Kidney capillary endothelial cell (primary cell): Measurements from ENCODE around the gene PIP4K2A.
"Not testable (repeated sequence)": the region's sequence is repeated elsewhere in the genome, so short reads cannot be mapped to it uniquely, and the experiment has no call there.

Experiments used
- DNase-seq: peaks from one replicate; pipeline ENCODE4 v3.0.0-alpha.2; 2018; ENCODE audit warnings: low spot score

PIP4K2A gene

DNA sequence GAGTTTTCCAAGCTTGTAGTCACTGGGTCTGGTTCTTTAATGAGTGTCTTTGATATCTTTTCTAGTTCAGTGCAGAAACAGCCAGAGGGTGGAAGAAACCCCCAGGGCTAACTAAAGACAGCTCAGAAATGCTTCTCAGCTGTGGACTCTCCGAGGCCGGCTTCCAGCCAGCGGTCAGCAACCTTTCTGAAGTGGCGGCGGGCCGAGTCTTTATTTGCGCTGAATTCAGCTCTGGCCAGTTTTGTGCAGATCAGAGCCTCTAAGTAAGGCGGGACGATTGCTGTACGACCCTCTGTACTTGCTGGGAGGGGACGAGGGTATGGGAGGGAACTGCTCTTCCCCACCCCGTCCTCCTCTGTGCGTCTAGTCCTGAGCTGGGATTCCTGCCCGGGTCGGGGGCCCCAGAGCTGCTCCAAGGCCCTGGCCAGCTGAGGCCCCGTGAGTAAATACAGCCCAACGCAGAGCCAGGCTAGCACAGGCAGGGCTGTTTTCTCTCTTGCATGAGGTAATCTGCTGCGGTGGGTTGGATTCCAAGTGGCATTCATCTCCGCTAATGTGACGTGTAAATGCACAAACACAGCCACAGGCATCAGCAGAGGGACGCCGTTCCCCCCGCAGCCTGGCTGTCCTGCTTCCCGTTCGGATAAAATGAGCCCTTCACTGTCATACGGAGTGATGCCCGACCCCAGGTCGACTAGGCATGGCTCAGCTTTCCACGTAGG, 159.8 kb downstream of the PIP4K2A start:
- DNase-seq: no peak

DNA sequence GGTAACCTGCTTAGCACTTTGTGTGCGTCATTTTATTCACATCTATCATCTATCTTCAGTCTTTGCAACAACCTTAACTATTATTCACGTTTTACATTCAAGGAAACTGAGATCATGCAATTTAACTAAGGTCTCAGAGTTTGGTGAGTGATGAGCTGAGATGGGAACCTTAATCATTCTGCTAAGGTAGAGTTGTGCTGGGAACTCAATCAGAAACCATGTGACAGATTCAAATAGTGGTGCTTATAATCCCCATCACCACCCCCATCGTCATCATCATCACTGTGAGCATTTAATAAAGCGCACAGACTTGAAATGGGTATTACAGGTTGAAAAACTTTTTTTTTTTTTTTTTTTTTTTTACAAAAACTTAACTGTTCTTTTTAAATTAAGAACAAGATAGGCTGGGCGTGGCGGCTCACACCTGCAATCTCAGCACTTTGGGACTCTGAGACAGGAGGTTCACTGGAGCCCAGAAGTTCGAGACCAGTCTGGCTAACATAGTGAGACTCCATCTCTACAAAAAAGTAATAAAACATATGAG, 160.9 kb downstream of the PIP4K2A start:
- no peak for DNase-seq

DNA sequence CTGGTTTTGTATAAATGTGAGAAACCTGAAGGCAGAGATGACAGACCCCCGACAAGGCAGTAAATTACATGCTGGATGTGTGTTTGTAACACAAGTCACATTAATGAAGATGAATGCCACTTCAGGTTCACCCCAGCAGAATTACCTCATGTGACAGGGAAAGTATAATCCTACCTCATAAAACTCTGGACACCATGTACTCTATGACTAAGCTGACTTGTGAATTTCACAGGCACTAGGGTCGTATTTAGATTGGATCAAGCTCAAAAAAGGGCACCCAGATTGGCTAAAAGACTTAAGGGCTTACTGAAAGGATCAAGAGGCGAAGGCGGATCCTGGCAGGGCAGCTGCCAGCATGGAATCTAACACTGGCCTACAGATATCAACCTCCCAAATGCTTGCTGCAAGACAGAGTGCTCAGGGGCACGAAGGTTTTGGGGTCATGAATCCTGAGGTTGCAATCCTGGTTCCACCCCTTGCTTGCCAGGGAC, 161.4 kb downstream of the PIP4K2A start:
- DNase-seq: no peak

DNA sequence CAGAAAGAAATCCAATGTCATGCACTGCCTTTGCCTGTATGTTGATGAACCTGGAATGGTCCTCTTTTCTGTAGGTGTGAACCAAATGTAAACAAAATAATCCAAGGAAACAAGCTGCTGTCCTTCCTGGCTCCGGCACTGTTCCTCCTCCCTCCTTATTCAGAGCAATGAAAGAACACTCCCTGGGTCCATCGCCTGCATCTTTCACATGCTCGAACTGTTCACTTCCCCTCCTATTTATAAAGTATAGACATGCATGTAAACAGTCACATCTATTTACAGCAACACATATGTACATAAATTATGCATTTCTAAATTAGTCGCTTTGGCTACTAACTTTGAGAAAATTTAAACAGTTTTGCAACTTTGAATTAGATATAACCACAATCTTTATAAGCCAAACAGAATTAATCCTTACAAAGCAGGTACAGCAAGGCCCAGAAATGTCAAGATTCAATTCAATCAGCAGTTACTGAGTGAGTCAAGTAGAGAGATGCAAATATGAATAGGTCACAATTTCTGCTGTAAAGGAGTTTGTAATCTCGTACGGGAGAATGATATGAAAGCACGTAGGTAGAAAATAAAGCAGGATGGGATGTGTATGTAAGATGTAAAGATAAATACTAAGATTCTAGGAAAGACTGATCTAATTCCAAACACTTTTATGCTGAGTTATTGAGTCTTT, 162.6 kb downstream of the PIP4K2A start:
- no peak for DNase-seq

DNA sequence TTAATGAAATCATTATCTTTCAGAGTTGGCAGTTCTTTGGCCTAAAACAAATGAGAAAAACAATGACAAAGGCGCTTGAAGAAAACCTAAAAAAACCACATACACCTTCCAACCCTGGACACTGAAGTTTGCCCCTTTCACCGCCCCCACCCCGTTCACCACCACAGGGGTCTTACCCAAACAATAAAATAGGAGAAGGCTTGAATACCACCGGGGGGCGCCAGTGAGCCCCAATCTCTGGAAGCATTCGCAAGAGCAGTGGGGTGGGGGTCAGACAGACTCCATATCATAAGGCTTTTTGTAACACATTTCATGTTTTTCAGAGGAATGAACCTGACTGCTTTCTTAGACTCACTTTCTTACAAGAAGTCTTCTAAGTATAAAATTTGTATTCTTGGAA, 163.6 kb downstream of the PIP4K2A start:
- DNase-seq: peak; percentile 30

DNA sequence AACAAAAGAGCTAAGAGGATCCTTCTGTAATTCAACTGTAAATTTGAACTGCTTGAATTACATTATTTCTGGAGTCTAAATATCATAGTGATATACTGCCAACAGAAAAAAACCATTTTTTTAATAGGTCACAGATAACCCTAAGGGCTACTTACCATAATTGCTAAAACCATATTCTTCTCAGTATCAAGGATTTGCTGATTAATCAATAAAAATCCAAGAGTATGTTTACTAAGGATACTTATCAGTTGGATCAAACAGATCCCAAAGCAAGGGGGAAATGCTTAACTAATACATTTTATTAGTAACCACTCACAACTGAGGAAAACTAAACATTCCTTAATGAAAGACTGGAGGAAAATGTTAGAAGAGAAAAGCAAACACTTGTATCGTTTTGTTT, 166.0 kb downstream of the PIP4K2A start:
- no peak for DNase-seq

DNA sequence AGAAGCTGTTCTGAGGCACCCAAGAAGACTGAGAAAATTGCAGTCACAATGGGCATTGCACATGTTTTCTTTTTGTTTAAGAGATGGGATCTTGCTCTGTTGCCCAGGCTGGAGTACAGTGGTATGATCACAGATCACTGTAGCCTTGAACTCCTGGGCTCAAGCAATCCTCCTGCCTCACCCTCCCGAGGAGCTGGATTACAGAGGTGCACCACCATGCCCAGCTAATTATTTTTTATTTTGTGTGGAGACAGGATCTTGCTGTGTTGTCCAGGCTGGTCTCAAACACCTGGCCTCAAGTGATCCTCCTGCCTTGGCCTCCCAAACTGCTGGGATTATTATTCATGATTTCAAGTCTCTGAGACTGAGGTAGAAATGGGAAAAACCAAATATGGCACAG, 168.7 kb downstream of the PIP4K2A start:
- no peak for DNase-seq

DNA sequence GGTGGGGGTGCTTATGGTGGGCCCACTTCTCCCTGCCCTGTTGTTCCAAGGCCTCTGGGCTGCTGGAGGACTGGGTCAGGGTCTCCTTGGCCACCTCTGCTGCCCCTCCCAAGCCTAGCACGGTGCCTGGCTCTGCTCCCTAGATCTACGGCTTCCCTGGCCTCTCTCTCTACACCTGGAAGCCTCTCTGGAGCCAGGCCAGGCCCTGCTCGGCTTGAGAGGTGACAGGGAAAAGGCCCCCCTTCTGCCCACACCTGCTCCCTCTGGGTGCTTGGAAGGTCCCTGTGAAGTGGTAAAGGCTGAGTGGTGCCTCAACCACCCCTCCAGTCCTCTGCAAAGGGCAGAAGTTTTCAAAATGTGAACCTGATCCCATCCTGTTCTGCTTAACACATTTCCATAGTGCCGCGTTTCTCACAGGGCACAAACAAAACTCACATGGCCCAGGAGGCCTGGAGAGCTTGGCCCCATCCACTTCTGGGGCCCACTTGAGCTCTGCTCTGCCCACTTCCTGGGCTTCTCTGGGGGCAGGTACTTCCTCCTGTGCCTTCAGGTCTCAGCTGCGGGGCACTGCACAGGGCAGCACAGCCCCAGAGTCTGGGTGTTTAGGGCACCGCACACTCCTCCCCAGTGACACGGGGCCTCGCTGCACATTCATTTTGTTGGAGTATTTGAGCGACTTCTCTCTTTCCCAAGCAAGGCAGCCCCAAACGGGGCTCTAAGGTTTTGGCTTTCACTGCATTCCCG, 169.9 kb downstream of the PIP4K2A start:
- no peak for DNase-seq

DNA sequence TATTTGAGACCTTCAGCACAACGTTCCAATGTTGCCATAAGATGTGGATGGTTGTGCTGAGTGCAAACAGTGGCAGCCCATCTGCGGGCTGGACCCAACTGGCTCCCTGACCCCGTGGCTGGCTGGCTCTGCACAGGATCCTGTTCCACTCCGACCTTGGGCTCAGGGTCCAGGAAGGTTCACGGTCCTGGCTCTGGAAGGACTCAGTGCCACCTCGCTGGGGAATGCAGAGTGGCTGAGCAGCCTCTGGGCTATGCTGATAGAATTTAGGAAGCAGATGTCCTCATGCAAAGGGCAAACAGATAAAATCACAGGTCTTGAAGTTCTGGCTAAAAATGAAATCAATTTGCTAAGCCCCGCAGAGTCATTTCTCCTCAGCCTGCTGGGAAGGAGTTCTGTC, 171.6 kb downstream of the PIP4K2A start:
- no peak for DNase-seq

DNA sequence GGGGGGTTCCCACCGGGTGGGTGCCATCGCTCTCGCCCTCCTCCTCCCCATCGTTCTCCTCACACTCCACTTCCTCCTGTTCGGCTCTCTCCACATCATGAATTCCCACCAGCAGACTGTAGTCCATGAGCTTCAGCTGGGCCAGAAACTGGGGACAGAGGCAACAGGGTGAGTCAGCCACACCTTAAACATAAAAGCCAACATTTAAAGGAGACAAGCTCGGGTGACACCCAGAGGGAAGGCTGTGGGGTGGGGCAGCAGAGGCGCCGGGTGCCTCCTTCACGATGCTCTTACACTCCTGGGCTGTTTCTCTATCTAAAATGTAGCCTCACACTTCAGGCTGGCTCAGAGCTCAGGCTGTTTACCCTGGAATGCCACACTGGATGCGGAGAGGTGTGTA, 172.5 kb downstream of the PIP4K2A start:
- DNase-seq: no peak

DNA sequence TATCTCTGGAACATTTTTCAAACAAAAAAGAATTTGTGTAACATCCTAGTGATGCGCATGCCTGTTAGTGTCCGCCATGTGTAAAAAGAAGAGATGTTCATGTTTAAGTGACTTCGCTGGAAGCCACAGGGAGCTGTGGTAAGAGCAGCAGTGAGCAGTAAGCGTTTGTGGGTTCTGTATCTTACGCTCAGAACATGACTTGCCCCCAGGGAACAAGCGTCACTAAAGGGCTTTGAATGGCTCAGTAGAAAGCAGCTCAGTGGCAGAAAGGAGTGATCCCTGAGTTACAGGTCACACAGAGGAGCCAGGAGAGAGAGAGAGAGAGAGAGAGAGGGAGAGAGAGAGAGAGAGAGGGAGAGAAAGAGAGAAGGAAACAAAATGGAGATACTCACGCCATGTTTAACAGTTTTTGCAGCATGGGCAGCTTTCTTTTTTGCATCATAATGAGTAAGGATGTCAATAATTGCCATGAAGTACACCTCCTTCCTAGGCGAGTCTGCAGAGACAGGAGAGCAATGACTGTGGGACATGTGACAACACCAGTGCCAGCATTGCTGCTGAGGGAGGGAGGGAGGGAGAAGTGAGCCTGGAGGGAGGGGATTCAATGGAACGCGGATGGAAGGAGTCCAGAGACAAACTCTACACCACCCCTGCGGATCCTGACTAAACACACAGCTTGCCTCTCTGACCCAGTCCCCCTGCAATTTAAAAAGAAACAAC, 174.6 kb downstream of the PIP4K2A start:
- no peak for DNase-seq

DNA sequence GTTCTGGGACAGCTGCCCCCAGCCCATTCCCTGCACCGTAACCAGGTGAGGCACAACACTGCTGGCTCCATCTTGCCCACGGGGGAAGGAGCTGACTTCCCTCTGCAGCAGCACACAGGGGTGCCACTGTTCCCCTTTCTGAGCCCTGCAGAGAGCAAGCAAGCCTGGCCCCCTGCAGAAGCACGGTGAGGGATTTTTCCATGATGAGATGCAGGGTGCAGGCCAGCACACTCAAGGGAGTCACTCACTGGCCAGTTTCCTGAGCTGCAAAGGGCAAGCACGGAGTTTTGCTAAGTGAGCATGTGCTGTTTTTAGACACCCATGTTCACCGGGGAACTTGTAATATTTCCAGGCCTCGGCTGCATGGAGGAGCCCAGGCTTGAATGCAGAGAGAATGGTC, 176.6 kb downstream of the PIP4K2A start:
- DNase-seq: no peak

DNA sequence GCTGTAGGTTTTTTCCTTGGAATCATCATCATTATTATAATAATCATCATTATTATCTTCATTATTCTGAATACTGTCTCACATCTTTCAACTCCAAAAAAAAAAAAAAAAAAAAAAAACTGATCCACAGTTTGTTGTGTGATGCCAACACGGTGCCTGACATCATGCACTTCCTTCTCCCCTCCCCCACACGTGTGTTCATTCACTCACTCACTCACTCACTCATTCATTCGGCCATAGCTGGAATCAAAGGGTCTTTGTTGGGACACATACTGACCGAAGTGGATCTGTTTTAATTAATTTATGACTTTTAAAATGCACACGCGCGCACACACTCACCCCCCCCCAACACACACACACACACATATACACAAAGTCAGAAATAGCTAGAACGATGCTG, 177.8 kb downstream of the PIP4K2A start:
- DNase-seq: no peak

DNA sequence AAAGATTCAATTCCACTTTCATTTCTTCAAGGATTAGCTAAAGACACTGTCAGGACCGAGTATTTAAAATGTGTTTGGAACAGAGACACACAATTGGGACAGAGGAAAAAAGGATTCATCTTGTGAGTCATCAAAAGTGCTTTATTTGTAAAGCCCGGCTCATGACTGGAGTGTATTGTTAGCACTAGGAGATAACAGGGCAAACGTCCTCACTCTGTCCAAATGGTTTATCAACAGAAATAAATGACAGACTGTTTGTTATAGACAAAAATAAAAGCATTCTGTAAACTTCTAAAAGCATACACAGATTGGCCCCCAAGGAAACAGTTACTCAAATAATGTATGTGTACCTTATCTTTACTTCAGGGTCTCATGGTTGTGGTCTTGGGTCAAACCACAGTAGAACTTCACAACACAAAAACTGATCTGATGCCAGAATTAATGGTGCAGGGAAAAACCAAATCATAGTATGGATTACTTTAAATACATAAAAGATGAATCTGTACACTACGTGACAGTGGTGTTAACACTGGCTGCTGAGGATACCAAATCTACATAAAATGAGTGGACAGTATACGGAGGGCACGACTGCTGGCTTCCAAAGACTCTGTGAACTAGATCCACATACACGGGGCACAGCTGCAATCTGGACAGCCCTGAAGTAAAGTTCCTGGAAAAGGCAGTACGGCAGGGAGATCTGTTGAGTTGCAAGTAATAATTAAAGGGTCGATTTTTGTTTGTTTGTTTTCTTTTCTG, 179.4 kb downstream of the PIP4K2A start:
- no peak for DNase-seq

DNA sequence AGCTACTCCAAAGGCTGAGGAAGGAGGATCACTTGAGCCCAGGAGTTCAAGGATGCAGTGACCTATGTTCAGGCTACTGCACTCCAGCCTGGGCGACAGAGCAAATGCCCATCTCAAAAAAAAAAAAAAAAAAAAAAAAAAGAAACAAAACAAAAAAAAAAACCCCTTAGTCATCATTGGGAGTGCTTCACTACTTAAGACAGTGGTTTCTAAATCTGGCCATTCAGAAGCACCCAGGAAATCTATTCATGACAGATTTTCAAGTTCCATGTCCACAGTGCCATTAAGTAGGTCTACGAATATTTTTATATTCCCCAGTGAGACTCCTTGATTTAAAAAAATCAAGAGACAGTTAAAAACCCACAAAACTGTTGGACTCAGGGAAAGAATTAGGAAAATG, 182.9 kb downstream of the PIP4K2A start:
- DNase-seq: no peak

DNA sequence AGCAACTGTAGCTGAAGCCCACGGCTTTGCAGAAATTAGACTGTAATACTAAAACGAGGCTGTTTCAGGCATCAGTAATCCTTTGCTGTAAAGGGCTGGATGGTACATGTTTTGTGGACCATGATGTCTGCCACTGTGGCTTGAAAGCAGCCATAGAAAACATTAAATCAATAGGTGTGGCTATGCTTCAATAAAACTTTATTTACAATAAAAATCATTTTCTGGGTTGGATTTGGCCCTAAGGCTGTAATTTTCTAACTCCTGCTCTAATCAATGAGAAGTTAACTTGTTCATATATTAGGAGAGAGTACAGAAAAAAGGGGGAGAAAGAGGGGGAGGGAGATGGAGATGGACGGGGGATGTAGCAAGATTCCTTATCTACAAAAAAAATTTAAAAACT, 183.4 kb downstream of the PIP4K2A start:
- no peak for DNase-seq

DNA sequence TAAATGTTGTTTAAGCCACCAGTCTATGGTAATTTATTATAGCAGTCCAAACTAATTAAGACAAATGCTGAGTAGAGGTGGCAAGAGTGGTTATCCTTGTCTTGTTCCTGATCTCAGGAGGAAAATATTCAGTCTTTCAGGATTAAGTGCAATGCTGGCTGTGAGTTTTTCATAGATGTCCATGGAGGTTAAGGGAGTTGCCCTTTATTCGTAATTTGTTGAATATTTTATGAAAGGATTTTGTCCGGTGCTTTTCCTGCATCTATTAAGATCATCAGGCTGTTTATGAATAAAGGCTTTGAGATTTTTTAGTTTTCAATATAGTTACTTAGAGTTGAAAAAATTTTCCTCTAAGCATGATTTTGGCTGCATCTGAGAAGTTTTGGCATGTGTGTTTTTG, 186.9 kb downstream of the PIP4K2A start:
- no peak for DNase-seq

DNA sequence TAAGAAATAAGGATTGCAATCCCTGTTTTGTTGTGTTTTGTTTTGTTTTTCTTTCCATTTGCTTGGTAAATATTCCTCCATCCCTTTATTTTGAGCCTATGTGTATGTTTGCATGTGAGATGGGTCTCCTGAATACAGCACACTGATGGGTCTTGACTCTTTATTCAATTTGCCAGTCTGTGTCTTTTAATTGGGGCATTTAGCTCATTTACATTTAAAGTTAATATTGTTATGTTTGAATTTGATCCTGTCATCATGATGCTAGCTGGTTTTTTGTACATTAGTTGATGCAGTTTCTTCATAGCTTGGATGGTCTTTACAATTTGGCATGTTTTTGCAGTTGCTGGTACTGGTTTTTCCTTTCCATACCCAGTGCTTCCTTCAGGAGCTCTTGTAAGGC, 190.0 kb downstream of the PIP4K2A start:
- DNase-seq: not testable (repeated sequence)

DNA sequence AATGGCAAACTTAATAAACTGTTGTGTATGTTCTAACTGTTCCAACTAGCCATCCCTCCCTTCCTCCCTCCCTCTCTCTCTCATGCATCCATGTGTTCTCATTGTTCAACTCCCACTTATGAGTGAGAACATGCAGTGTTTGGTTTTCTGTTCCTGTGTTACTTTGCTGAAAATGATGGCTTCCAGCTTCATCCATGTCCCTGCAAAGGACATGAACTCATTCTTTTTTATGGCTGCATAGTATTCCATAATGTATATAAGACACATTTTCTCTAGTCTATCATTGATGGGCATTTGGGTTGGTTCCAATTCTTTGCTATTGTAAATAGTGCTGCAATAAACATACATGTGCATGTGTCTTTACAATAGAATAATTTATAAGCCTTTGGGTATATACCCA, 193.7 kb downstream of the PIP4K2A start:
- DNase-seq: not testable (repeated sequence)

DNA sequence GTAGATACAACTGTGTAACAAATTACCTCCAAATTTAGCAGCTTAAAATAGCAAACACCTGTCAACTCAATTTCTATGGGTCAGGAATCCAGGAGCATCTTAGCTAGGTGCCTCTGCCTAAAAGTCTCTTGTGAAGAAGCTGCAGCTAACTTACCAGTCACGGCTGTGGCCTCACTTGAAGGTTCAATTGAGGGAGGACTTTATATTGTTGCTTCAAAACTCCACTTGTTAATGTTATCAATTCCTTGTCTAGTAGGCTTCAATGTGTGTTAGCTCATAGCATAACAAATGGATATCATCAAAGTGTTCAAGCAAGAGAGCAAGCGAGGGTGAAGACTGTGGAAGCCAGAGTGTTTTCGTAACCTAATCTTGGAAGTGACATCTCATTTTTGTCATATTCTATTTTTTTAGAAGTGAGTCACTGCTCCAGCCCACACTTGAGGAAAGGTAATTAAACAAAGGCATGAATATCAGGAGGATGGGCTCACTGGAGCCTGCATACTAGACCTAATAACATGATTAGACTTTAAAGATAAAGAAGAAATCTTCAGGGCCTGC, 196.1 kb downstream of the PIP4K2A start:
- DNase-seq: no peak

DNA sequence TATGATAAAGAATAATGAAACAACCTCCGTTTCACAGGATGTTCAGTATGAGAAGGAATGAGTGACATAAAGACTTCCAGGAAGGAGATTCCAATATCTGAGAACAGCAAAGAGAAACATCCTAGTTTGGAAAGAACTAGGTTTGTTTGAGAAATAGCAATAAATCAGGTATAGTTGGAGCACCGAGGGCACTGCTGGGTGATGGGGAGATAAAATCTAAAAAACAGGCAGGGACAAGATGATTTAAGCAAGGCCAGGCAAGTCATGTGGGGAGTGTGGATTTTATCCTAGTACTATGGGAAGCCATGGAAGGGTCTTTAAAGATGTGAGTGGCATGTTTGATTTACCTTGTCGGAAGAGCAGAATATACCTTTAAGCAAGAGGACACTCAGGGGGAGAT, 199.4 kb downstream of the PIP4K2A start:
- no peak for DNase-seq
